Measurements from ENCODE around the gene YIPF3.
"Not testable (repeated sequence)": the region's sequence is repeated elsewhere in the genome, so short reads cannot be mapped to it uniquely, and the experiment has no call there.

Gene YIPF3

DNA sequence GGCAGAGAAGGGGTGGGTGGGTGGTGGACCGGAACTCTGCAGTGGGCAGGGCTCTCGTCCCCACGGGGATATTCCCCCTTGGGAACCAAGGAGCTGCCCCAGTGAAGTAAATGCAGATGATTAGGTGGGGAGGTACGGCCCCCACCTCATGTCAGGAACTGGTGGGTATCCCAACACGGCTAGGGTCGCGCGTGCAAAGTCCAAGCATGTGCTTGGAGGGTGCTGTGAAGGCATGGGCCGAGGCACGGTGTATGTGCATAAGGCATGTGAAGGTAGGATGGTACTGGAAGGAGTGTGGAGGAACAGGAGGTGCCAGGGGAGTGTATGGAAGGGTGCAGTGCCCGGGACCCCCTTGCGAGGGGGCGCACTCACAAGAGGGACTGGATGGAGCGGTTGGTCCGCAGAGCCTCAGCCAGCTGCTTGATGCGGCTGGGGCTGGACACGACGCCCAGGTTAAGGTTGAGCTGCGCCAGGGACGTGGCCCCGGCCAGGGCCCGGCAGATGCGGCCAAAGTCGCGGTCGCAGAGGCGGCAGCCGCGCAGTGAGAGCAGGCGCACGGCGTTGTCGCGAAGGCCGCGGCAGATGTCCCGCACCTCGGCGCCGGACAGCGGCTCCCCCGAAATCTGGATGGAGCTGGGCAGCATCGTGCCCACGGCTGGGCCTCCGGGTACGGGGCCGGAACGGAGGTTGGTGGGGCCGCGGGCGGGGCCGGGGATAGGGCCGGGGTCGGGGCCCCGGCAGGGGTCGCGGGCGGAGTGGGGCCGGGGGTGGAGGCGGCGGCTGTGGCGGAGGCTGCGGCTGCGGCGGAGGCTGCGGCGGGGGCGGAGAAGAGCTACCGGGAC lies 7.4 kb downstream of the YIPF3 start:
- DNase-seq, result no peak

GRCh38 chr6:43508481-43509141 lies 8.1 kb downstream of the YIPF3 start:
- DNase-seq, result no peak

- peak; percentile 91 for DNase-seq
These were observed 9.9 kb downstream of the YIPF3 start for GRCh38 chr6:43506667-43507471.

DNA sequence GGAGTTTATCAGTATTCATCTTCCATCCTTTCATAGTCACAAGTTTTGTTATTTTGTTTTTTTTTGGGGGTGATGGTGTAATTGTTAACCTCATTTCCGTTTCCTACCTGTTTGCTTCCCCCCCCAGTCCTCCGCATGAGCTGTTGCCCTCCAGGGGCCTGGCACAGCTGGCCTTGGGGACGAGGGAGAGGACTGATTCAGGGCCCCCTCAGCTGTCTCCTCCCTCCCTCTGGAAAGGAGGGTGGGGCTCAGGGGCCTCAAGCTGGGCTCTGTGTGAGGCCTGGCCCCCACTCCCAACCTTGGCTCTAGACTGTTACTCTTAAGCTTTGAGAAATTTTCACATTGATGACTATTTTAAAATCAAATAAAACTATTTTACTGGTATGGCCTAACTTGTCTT lies 10.6 kb downstream of the YIPF3 start:
- DNase-seq, result no peak

- no peak for DNase-seq
These were observed 11.0 kb downstream of the YIPF3 start for GRCh38 chr6:43505718-43506117.

DNA sequence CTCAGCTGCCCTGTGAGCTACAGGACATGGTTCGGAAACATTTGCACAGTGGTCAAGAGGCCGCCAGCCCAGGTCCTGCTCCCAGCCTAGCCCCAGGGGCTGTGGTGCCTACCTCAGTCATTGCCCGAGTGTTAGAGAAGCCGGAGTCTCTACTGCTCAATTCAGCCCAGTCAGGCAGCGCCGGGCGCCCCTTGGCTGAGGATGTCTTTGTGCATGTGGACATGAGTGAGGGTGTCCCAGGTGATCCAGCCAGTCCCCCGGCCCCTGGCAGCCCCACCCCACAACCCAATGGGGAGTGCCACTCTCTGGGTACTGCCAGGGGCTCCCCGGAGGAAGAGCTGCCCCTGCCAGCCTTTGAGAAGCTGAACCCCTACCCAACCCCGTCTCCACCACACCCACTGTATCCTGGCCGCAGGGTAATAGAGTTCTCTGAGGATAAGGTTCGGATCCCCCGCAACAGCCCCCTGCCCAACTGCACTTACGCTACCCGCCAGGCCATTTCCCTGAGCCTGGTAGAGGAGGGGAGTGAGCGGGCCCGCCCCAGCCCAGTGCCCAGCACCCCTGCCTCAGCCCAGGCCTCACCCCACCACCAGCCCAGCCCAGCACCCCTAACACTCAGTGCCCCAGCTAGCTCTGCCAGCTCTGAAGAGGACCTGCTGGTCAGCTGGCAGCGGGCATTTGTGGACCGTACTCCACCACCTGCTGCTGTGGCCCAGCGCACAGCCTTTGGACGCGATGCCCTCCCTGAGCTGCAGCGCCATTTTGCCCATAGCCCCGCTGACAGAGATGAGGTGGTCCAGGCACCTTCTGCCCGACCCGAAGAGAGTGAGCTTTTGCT lies 11.8 kb downstream of the YIPF3 start:
- no peak for DNase-seq

DNA sequence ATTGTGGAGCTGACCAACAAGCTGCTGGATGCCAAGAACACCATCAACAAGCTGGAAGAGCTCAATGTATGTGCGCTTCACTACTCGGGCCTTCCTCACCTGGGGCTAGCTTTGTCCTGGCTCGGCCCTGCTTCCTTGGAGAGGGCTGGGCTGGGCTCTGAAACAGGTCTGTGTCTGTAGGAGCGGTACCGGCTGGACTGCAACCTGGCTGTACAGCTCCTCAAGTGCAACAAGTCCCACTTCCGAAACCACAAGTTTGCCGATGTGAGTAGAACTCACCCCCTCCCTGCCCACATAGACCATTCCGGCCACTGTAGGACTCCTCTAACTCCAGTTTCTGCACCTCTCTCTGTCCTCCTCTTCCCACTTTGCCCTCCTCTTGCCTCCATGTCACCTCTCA lies 13.3 kb downstream of the YIPF3 start:
- no peak for DNase-seq

GRCh38 chr6:43502666-43503065 lies 14.1 kb downstream of the YIPF3 start:
- DNase-seq, result no peak

- no peak for DNase-seq
These were observed 15.8 kb downstream of the YIPF3 start for GRCh38 chr6:43500921-43501320.

- no peak for DNase-seq
These were observed 17.5 kb downstream of the YIPF3 start for GRCh38 chr6:43499028-43499815.

GRCh38 chr6:43498291-43498690 lies 18.4 kb downstream of the YIPF3 start:
- not testable (repeated sequence) for DNase-seq

DNA sequence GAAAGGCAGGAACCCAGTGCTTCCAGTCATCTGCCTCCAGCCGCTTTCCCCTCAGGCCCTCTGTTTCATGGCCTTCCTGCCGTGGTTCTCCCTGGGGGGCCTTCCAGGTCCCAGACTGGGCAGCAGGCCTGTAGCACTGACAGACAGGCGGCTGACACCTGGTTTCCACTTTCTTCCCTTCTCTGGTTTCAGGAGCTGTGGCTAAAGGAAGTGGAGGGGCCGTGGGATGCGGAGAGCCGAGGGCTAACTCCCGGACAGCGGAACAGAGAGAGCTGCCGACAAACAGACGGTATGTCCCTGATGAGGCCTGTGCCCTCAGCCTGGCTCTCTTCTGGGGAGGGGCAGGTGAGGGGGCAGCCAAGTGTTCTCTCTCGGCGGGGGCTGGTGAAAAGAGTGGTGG lies 19.0 kb downstream of the YIPF3 start:
- DNase-seq, result no peak

DNA sequence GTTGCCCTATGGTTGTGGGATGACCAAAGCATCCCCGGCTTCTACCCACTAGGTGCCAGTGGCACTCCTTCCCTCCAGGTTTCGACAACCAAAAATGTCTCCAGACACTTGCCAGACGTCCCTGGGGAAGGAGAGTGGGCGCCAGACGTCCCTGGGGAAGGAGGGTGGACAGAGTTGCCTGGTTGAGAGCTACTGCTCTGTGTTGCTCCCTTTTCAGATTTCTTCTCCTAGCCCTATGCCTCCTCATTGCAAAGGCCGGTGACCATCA lies 19.7 kb downstream of the YIPF3 start:
- no peak for DNase-seq

- DNase-seq, result no peak
These were observed 20.2 kb downstream of the YIPF3 start for GRCh38 chr6:43496370-43497128.

DNA sequence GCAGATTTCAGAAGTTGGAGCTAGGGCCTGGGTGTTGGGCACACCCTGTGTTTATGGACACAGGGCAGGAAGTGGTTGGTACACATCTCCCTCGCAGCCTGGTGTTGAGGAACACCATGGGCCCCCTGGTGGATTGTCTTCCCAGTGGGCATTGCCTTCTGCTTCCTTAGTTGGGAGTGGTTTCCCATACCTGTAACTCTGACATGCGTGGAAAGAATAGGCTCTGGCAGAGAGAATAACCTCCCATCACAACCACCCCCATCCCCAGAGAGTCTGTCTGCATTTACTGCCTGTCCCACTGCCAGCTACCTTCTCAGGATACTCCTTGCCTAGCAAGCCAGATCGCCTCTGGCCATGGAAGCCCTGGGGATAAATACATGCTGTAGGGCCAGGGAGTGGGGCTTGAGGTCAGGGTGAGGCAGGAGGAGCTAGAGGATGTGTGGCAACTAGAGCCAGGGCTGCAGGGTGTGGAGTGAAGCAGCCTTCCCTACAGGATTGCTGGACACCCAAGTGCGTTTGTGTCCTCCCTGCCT lies 21.3 kb downstream of the YIPF3 start:
- DNase-seq, result no peak

- no peak for DNase-seq
These were observed 22.0 kb downstream of the YIPF3 start for GRCh38 chr6:43494766-43495165.

GRCh38 chr6:43494321-43494720 lies 22.4 kb downstream of the YIPF3 start:
- no peak for DNase-seq

DNA sequence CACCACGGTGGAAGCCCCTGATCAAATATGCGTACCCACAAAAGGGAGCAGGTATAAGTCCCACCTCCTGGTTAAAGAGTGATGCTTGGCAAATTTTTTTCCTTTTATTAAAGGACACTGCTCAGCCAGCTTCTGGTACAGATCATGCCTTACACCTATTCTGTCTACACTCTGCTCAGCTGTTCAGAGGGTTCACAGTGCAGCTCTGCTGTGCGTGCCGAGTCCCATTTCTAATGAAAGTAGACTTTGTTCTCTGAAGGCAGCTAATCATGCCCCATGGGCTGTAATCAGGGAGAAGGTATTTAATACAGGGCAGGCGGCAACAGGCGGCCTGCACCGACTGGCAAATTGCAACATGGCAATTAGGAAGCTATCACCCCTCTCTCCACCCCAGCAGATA lies 22.9 kb downstream of the YIPF3 start:
- no peak for DNase-seq

DNA sequence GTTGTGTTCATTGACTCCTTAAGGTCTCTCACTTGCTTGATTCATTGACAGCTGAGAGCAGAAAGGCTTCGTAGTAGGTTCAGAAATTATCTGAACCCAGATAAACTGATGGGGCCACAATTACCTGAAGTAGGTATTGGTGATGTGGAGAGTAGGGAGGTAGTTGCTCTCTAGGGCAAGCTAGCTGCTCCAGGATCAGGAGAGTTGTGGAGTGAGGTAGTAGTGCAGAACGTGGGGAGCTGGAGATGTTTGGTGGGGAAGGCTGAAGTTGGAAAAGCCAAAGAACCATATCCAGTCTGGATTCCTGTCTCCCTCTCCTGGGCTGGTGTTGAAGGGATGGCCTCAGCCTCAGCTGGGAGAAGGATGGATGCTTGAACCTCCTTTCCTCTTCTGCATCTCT lies 23.5 kb downstream of the YIPF3 start:
- no peak for DNase-seq

GRCh38 chr6:43492673-43493072 lies 24.1 kb downstream of the YIPF3 start:
- no peak for DNase-seq
